ENCODE measurements around the gene OR2F2.

Gene OR2F2

GRCh38 chr7:143914938-143915652 lies 19.9 kb upstream of the OR2F2 start:
- DNase-seq = no peak

GRCh38 chr7:143924851-143925250 lies 10.2 kb upstream of the OR2F2 start:
- DNase-seq = no peak

GRCh38 chr7:143929224-143929920 lies 5.7 kb upstream of the OR2F2 start:
- no peak for DNase-seq

- no peak for DNase-seq
Measured at GRCh38 chr7:143931739-143932138, 3.3 kb upstream of the OR2F2 start.

GRCh38 chr7:143936087-143937009 lies 1.3 kb downstream of the OR2F2 start:
- no peak for DNase-seq

GRCh38 chr7:143938379-143939243 lies 3.6 kb downstream of the OR2F2 start:
- DNase-seq = no peak

GRCh38 chr7:143945423-143945822 lies 10.4 kb downstream of the OR2F2 start:
- no peak for DNase-seq

GRCh38 chr7:143947111-143947510 lies 12.1 kb downstream of the OR2F2 start:
- DNase-seq = no peak

GRCh38 chr7:143948733-143949132 lies 13.7 kb downstream of the OR2F2 start:
- DNase-seq = no peak

GRCh38 chr7:143953421-143953820 lies 18.4 kb downstream of the OR2F2 start:
- no peak for DNase-seq

- DNase-seq = no peak
Measured at GRCh38 chr7:143954135-143954534, 19.1 kb downstream of the OR2F2 start.

- DNase-seq = no peak
Measured at GRCh38 chr7:143954544-143954943, 19.5 kb downstream of the OR2F2 start, which contains the start of gene OR2F1. Gene OR2F1, plus strand, starts transcription at chr7:143954844. Its CDS starts 5,127 bp downstream, at chr7:143959971.

GRCh38 chr7:143958781-143959180 lies 23.7 kb downstream of the OR2F2 start:
- DNase-seq = no peak

GRCh38 chr7:143960813-143961610 lies 26.0 kb downstream of the OR2F2 start:
- no peak for DNase-seq

GRCh38 chr7:143965280-143965679 lies 30.2 kb downstream of the OR2F2 start:
- DNase-seq = no peak

GRCh38 chr7:143967398-143967797 lies 32.4 kb downstream of the OR2F2 start:
- DNase-seq = no peak

GRCh38 chr7:143973870-143974416 lies 38.9 kb downstream of the OR2F2 start:
- DNase-seq = no peak

- DNase-seq = no peak
Measured at GRCh38 chr7:143974459-143974858, 39.4 kb downstream of the OR2F2 start.

GRCh38 chr7:143975617-143976016 lies 40.6 kb downstream of the OR2F2 start:
- no peak for DNase-seq

- DNase-seq = no peak
Measured at GRCh38 chr7:143978585-143978984, 43.6 kb downstream of the OR2F2 start.

- DNase-seq = no peak
Measured at GRCh38 chr7:143979359-143979758, 44.3 kb downstream of the OR2F2 start.
